ENCODE results near the gene POPDC2.

POPDC2 gene

DNA sequence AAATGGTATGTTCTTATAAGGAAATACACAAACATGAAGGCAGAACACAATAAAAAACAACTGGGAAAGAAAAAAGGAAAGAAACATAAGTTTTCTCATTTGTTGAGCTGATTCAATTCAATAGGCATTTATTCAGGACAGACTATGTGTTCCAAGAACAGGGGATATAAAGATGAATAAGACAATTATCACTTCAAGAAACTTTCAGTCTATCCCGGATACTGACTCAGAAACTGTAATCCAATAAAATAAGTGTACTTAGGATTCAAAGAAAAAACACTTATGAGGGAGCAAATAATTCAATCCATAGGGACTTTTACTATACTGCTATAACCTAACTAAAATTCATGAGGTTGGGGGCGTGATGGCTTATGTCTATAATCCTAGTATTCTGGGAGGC lies 3.5 kb upstream of the POPDC2 start:
- Histone ChIP-seq H3K9me3 (ENCODE audit: low read length) (no peaks in the 10 kb centered on the region), H3K27me3 (ENCODE audit: insufficient read depth, low read length) (no peaks in the 10 kb centered on the region), H3F3A (ENCODE audit: insufficient read depth, low read length) (no peaks in the 10 kb centered on the region), H3K9me2 (ENCODE audit: low read depth, low read length) (no peaks in the 10 kb centered on the region), H3K79me2 (ENCODE audit: insufficient read depth, low read length) (no peaks in the 10 kb centered on the region), H3K4me1 (ENCODE audit: insufficient read depth, low read length, severe bottlenecking) (no peaks in the 10 kb centered on the region), H3K36me3 (ENCODE audit: insufficient read depth, low read length) (peaks cover 6% of the 10 kb centered on the region; the same call in 1 of the 2 replicates), H3K9ac (ENCODE audit: low read length) (no peak overlapping the region), H3K4me2 (ENCODE audit: low read length) (no peak overlapping the region), H2AFZ (ENCODE audit: low read length) (no peak overlapping the region), H3K4me3 (ENCODE audit: low read depth, low read length, poor library complexity, severe bottlenecking) (no peak overlapping the region), H3K27ac (ENCODE audit: low read depth, low read length, poor library complexity, severe bottlenecking) (no peak overlapping the region), H4K20me1 (ENCODE audit: insufficient read depth, low read length) (no peaks in the 10 kb centered on the region)
- TF ChIP-seq EZH2 (IDR thresholded peaks at IDR 0.05; ENCODE audit: borderline replicate concordance, low read length) = no peak
- TF ChIP-seq, protein P1, sequence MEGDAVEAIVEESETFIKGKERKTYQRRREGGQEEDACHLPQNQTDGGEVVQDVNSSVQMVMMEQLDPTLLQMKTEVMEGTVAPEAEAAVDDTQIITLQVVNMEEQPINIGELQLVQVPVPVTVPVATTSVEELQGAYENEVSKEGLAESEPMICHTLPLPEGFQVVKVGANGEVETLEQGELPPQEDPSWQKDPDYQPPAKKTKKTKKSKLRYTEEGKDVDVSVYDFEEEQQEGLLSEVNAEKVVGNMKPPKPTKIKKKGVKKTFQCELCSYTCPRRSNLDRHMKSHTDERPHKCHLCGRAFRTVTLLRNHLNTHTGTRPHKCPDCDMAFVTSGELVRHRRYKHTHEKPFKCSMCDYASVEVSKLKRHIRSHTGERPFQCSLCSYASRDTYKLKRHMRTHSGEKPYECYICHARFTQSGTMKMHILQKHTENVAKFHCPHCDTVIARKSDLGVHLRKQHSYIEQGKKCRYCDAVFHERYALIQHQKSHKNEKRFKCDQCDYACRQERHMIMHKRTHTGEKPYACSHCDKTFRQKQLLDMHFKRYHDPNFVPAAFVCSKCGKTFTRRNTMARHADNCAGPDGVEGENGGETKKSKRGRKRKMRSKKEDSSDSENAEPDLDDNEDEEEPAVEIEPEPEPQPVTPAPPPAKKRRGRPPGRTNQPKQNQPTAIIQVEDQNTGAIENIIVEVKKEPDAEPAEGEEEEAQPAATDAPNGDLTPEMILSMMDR (IDR thresholded peaks at IDR 0.05; ENCODE audit: low read length) = no peak

DNA sequence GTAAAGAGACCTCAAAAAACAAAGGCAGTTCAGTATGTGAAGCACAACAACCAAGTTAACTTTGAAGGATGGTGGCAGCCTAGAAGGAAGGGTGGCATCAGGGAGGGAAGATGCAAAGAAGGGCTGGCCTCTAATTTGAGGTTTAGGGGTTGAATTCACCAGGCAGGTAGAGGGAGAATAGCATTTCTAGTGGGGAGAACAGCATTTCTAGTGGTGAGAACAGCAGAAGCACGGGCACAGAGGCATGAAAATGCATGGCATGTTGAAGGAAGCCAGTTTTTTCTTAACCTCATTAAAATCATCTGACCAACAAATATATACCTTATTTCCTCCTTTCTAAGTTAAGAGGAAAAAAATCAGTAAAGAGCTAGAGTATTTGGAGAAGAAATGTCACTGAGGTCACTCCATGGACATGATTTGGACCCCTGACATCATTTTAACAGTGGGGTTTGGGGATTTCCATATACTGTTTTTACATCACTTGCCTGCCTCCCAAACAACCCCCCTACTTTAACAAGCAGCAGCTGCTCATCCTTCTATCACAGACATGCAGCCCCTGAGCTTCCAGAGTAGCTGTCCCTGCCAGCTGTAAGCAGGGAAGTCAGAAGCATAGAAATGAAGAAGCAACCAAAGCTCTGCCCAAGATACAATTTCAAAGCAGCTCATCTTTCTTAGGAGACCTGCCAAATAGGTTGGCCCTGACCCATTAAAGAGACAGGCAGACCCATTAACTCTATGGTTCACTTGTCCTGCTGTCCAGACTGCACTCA lies 2.4 kb upstream of the POPDC2 start:
- H2AFZ ChIP-seq (ENCODE audit: low read length) = no peak overlapping the region

DNA sequence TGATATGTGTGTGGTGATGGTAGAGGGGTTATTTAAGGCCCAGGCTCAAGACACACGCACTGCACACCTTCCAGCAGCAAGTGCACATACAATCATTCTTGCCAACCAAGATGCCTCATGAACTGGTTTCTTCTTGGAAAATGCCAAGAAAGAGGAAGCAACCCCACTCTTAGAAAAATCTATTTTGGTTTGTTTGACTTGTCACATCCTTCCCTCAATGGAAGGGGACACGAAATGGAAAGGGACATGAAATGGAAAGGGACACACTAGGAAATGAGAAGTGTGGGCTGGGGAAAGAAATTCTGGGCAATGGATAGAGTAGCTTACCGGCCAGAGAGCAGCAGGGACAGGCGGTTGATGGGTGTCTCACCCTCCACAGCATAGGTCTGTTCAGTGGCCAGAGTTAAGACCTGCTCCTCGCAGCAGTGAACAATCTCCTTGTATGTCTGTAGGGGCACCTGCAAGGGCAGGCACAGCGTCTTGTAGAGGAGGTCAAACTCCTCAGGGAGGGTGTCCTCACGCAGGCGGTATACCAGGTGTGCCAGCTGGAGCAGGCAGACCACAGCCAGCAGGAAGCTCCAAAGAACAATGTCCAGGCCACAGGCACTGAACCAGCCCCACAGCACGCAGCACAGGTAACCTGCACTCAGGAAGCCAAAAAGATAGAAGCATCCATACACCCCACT lies 640 bp downstream of the POPDC2 start:
- H3K9me2 ChIP-seq (ENCODE audit: low read depth, low read length) = no peaks in the 10 kb centered on the region
- TF ChIP-seq EZH2 (IDR thresholded peaks at IDR 0.05; ENCODE audit: borderline replicate concordance, low read length) = no peak
- TF ChIP-seq, protein P1 (IDR thresholded peaks at IDR 0.05; ENCODE audit: low read length) = no peak
- no peaks in the 10 kb centered on the region for H3K4me1 ChIP-seq (ENCODE audit: insufficient read depth, low read length, severe bottlenecking)
- H3F3A ChIP-seq (ENCODE audit: insufficient read depth, low read length) = no peaks in the 10 kb centered on the region
- H3K27me3 ChIP-seq (ENCODE audit: insufficient read depth, low read length) = no peaks in the 10 kb centered on the region
- H3K9me3 ChIP-seq (ENCODE audit: low read length) = no peaks in the 10 kb centered on the region
- H3K27ac ChIP-seq (ENCODE audit: low read depth, low read length, poor library complexity, severe bottlenecking) = no peak overlapping the region
- no peak overlapping the region for H3K4me2 ChIP-seq (ENCODE audit: low read length)
- no peaks in the 10 kb centered on the region for H3K36me3 ChIP-seq (ENCODE audit: insufficient read depth, low read length)
- no peak overlapping the region for H2AFZ ChIP-seq (ENCODE audit: low read length)
- no peaks in the 10 kb centered on the region for H3K79me2 ChIP-seq (ENCODE audit: insufficient read depth, low read length)
- no peaks in the 10 kb centered on the region for H4K20me1 ChIP-seq (ENCODE audit: insufficient read depth, low read length)
- H3K4me3 ChIP-seq (ENCODE audit: low read depth, low read length, poor library complexity, severe bottlenecking) = no peak overlapping the region
- H3K9ac ChIP-seq (ENCODE audit: low read length) = no peak overlapping the region

More for the DNA sequence above, 2.4 kb upstream of the POPDC2 start:
- Histone ChIP-seq H3K9me3 (ENCODE audit: low read length) (no peaks in the 10 kb centered on the region), H3K79me2 (ENCODE audit: insufficient read depth, low read length) (no peaks in the 10 kb centered on the region), H3F3A (ENCODE audit: insufficient read depth, low read length) (no peaks in the 10 kb centered on the region), H3K9me2 (ENCODE audit: low read depth, low read length) (no peaks in the 10 kb centered on the region), H4K20me1 (ENCODE audit: insufficient read depth, low read length) (no peaks in the 10 kb centered on the region), H3K27me3 (ENCODE audit: insufficient read depth, low read length) (no peaks in the 10 kb centered on the region), H3K4me1 (ENCODE audit: insufficient read depth, low read length, severe bottlenecking) (no peaks in the 10 kb centered on the region), H3K9ac (ENCODE audit: low read length) (no peak overlapping the region), H3K4me2 (ENCODE audit: low read length) (no peak overlapping the region), H3K36me3 (ENCODE audit: insufficient read depth, low read length) (no peaks in the 10 kb centered on the region), H3K4me3 (ENCODE audit: low read depth, low read length, poor library complexity, severe bottlenecking) (no peak overlapping the region), H3K27ac (ENCODE audit: low read depth, low read length, poor library complexity, severe bottlenecking) (no peak overlapping the region)
- no peak for TF ChIP-seq EZH2 (IDR thresholded peaks at IDR 0.05; ENCODE audit: borderline replicate concordance, low read length)
- TF ChIP-seq, protein P1 (IDR thresholded peaks at IDR 0.05; ENCODE audit: low read length) = no peak

Data from OCI-LY1 (cell line).